GM21737 (cell line): Measurements from ENCODE around the gene IGSF22.
A peak's percentile ranks its signal among the peaks of the same experiment; 100 is the strongest.

Experiments
- ATAC-seq: cut with Tn5 transposase; IDR thresholded peaks from one replicate; pipeline ENCODE4 v1.9.1; 2021; ENCODE audit warnings: mild to moderate bottlenecking, moderate library complexity; ENCODE audit not compliant: unreplicated experiment

IGSF22 gene

GRCh38 chr11:18714443-18714780 lies 11.6 kb downstream of the IGSF22 start:
- no peak for ATAC-seq

DNA sequence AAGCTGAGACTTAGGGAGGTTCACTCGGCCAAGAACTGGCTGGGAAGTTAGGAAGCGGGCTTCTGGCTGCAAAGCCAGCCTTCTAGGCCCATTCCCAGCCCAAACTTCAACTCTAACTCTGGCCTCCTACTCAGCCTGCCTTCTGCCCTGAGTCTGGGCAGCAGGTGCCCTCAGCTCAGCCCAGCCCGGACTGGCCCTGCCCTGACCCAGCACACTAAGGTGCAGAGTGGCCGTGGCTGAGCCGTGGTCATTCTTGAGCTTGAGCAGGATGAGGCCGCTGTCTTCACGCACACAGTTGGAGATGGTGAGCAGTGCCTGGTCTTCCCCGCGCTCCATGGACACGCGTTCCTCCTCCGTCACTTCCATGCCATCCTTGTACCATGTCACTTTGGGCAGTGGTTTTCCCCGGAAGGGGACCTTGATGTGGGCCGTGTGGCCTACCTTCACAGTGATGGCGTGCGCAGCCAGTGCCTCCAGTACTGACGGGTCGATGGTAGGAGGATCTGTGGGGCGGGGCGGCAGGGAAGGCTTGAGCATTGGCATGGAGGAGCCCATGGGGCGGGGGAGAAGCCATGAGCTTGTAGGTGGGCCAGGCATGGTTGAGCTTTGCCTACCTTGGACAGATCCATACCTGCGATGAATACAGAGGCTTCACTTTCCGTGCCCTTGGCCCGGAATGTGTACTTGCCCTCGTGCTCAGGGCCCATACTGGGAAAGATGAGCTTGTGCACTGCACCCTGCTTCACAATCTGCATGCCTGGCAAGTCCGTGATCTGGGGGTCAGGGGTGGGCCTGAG lies 12.1 kb downstream of the IGSF22 start:
- no peak for ATAC-seq

DNA sequence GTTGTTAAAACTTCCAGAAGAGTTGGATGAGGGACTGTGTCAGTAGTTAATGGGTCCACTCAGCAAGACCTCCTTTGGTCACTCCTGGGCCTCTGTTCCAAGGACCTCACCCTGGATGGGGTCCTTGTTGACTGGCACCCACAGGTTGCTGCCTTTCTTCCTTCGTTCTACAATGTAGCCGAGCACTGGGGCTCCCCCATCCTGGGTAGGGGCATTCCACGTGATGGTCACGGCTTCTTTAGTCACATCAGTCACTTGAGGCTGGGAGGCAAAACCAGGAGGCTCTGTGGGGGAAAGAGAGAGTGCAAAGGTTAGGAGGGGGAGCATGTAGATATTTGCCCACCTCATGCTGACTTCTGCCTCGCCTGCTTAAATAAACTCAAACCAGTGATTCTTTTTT lies 15.4 kb downstream of the IGSF22 start:
- no peak for ATAC-seq

DNA sequence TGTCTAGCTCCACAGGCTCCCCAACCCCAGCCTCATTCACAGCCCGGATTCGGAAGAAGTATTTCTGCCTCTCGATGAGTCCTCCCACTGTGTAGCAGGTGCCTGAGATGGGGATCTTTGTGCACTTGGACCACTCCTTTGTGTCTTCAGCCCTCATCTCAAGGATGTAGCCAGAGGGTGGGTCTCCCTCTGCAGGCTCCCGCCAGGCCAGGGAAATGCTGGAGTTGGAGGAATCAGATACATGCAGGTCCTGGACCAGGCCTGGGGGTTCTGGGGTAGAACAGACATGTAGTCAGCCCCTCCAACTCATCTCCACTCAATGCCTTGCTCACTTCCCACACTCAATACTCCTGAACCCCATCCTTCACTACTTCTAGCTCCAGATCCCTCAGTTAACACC lies 16.6 kb downstream of the IGSF22 start:
- no peak for ATAC-seq

- ATAC-seq: no peak
Measured at GRCh38 chr11:18707811-18708340, 18.1 kb downstream of the IGSF22 start.

- ATAC-seq: peak; percentile 69
Measured at GRCh38 chr11:18706330-18707243, 19.4 kb downstream of the IGSF22 start.

DNA sequence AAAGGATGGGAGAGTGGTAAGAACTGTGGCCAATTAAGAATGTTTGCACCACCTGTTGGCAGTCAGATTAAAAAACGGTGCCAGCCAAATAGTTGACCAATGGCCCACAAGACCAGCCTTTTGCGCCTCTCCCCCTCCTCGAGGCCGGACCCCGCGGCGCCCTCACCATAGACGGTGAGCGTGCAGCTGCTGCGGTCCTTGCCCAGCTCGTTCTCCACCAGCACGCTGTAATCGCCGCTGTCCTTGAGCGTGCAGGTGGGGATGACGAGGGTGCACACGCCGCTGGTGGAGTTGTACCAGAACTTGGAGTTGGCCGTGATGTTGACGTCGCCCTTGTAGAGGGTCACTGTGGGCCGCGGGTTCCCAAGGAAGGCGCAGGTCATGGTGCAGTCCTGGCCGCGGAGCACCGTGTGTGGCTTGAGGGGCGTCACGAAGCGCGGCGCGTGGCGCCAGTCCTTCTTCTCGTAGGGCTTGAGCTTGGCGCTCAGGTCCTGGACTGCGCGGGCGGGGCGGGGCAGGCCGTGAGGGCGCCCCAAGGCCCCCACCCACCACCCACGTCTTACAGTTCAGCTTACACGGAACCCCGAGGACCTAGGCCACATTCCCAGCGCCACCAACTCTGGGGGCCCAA lies 20.2 kb downstream of the IGSF22 start:
- ATAC-seq: no peak

GRCh38 chr11:18704698-18705097 lies 21.3 kb downstream of the IGSF22 start:
- ATAC-seq: no peak

DNA sequence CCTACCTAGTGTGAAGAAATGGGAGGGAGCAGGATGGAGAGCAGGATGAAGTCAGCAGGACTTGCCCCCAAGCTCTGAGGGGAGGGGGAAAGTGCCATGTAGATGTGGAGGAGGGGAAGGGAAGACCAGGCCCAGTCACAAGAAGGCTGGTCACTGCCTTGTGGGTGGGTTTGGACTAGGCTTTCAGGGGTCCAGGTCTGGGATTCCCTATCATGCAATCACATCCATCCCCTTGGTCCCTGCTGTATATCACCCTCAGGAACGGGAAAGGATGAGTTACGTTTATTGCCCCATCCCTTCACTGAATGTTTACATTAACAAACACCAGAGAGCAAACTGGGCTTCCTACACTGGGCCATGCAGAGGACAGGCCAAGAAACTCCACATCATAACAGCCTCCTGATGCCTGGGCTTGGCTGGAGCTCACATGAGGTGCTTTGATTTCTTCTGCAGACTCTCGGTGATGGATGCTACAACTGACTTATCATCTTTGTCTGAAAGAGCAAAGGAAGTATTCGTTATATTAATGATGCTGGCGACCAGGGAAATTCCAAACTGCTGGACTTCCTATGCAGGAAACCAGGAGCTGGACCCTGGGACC lies 21.8 kb downstream of the IGSF22 start:
- no peak for ATAC-seq

DNA sequence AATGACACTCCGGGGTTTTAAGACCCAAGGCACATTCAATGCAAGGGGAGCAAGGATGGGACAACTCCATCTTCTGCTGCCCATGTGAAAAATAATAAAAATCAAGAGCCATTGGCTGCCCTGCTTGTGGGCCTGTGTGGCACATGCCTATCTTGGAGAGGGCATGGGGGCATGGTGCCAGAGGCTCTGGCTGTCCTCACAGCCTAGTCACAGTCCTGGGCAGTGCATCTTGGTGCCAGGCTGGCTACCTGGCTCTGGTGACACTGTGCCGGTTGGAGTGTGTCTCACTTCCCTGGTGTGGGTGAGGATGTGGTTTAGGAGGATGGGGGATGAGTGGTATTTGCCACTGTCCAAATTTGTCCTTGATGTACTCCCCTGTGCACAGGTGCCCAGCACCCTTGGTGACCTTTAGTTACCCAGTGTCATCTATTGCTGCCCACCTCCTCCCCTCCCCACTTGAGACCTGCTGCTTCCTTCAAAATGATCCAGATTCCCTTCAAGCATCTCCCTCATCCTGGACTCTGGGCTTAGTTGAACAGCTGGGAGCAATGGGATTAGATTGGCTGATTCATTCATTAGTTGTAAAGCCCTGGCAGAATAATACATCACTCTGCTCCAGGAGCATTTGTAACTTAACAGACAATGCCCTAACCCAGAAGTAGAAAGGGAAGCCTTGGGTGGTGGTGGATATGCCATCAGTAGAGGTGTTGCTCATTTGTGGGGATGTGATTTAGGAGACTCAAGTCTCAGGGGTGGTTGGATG lies 22.8 kb downstream of the IGSF22 start:
- no peak for ATAC-seq

- no peak for ATAC-seq
Measured at GRCh38 chr11:18701614-18702216, 24.3 kb downstream of the IGSF22 start.

- ATAC-seq: no peak
Measured at GRCh38 chr11:18700872-18701271, 25.1 kb downstream of the IGSF22 start.

- ATAC-seq: no peak
Measured at GRCh38 chr11:18700375-18700774, 25.6 kb downstream of the IGSF22 start.

- no peak for ATAC-seq
Measured at GRCh38 chr11:18699848-18700261, 26.1 kb downstream of the IGSF22 start.

- no peak for ATAC-seq
Measured at GRCh38 chr11:18699269-18699596, 26.8 kb downstream of the IGSF22 start.

DNA sequence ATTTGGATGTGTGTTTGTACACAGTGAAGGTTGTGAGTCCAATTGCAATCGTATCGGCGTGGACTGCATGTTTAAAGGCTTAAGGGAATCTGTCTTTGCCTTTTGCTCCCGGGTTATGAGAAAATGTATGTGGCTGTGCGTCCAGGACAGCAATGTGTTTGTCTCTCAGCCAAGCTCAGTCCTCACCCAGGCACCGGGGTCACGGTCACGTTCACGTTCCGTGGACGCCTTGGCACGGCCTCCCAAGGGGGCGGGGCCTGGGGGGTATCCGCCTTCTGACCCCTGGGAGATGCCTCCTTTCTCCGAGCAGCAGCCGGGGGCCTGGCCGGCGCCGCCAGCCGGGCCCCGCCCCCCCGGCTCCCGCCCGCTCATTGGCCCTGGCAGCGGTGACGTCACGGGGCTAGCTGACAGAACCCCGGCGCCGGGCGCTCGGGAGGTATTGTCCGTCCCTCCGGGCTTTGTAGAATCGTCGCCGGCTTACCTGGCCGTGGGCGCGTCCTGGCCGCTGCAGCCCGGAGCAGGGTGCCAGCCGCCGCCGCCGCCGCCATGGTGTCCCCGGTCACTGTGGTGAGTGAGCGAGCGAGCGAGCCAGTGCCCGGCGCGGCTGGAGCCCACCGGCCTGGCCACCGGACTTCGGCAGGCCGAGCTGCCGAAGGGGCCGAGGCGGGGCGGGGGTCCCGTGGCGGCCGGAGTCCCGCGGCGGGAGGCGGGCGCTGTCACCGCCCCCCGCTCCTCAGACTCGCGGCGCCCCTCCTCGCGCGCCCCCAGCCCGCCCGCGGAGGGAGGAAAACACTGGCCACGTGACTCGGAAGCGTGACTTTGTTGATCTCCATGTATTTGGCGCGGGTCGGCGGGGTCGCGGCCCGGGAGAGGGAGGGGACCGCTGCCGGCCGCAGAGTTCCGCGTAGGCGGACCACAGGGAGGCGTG lies 27.4 kb downstream of the IGSF22 start, which contains the start of gene TMEM86A:
Gene TMEM86A (plus strand): TSS at position 439 of the 928 bp plus-strand sequence. CDS start 108 bp downstream, at position 547.
- ATAC-seq: peak; percentile 92

DNA sequence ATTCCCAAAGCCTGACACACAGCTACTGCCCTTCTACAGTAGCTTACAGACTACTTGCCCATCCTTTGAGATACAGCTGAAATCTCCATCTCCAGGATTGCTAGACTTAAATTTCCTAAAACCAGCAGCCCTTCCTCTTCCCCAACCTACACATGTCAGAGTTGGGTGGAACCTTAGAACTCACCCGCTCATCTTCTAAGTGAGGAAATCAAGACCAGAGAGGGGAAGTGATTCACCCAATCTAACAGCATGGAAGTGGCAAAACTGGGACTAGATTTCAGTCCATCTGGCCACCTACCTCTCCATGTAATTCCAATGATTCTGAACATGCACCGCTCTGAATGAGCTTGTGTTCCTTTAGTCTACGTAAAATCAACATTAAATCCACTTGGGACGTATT lies 28.4 kb downstream of the IGSF22 start:
- no peak for ATAC-seq

GRCh38 chr11:18696638-18697225 lies 29.3 kb downstream of the IGSF22 start:
- ATAC-seq: no peak
